ENCODE data around the gene MTMR4.

The MTMR4 gene

DNA sequence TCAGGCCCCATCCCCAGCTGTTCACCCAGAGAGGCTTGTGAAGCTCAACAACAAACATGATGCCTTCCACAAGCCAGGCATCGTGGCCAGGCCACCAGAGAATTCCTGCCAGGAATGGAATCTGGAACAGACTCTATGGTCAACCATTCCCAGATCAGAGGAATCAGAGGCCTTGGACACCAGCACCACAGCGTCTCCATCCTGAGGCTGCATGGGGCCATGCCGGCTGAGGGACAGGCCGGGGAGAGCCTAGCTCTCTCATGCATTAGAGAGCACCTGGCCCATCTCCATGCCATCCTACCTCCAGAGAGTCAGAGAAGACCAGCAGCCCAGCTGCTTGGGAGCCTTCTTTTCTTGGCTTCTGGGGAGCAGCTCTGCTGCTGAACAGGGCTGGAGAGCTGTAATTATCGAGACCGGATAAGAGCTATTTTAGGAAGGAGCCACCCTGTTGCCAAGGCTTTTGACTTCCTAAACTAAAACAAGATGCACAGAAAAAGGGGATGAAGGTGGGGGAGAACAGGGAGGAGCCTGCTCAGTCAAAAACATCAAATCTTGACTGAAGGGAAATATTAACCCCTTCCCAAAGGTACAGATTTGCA is 24.5 kb upstream of the MTMR4 start:
- Histone ChIP-seq H3K4me2 (ENCODE audit: low read length) (no peak overlapping the region), H3K4me1 (ENCODE audit: control insufficient read depth, low read length) (no peaks in the 10 kb centered on the region), H4K20me1 (ENCODE audit: control insufficient read depth, insufficient read depth, low read depth, low read length) (no peaks in the 10 kb centered on the region), H3K9me2 (replicated peaks; ENCODE audit: control insufficient read depth, low read length) (no peaks in the 10 kb centered on the region), H3F3A (ENCODE audit: control insufficient read depth, insufficient read depth) (no peaks in the 10 kb centered on the region), H3K36me3 (ENCODE audit: control insufficient read depth, low read length) (no peaks in the 10 kb centered on the region), H3K9me3 (ENCODE audit: control insufficient read depth, insufficient read depth, low read length) (no peaks in the 10 kb centered on the region), H3K27me3 (ENCODE audit: control insufficient read depth, low read length) (peaks cover 10% of the 10 kb centered on the region; the same call in 1 of the 2 replicates), H3K27ac (ENCODE audit: low read depth, low read length) (no peak overlapping the region), H3K79me2 (ENCODE audit: control insufficient read depth, low read length) (no peaks in the 10 kb centered on the region), H3K4me3 (ENCODE audit: low read length) (no peak overlapping the region)
- TF ChIP-seq, protein P1, sequence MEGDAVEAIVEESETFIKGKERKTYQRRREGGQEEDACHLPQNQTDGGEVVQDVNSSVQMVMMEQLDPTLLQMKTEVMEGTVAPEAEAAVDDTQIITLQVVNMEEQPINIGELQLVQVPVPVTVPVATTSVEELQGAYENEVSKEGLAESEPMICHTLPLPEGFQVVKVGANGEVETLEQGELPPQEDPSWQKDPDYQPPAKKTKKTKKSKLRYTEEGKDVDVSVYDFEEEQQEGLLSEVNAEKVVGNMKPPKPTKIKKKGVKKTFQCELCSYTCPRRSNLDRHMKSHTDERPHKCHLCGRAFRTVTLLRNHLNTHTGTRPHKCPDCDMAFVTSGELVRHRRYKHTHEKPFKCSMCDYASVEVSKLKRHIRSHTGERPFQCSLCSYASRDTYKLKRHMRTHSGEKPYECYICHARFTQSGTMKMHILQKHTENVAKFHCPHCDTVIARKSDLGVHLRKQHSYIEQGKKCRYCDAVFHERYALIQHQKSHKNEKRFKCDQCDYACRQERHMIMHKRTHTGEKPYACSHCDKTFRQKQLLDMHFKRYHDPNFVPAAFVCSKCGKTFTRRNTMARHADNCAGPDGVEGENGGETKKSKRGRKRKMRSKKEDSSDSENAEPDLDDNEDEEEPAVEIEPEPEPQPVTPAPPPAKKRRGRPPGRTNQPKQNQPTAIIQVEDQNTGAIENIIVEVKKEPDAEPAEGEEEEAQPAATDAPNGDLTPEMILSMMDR (IDR thresholded peaks at IDR 0.05; ENCODE audit: low read depth, low read length, poor library complexity, severe bottlenecking): no peak
- TF ChIP-seq EZH2phosphoT487 (IDR thresholded peaks at IDR 0.05; ENCODE audit: borderline replicate concordance, low read length): no peak

GRCh38 chr17:58537266-58537665 is 22.8 kb upstream of the MTMR4 start:
- no peak overlapping the region for H3K27ac ChIP-seq (ENCODE audit: low read depth, low read length)
- H3K4me3 ChIP-seq (ENCODE audit: low read length): no peak overlapping the region
- H3K27me3 ChIP-seq (ENCODE audit: control insufficient read depth, low read length): peaks cover 19% of the 10 kb centered on the region
- no peaks in the 10 kb centered on the region for H3K79me2 ChIP-seq (ENCODE audit: control insufficient read depth, low read length)
- H3F3A ChIP-seq (ENCODE audit: control insufficient read depth, insufficient read depth): no peaks in the 10 kb centered on the region
- H3K9me2 ChIP-seq (replicated peaks; ENCODE audit: control insufficient read depth, low read length): no peaks in the 10 kb centered on the region
- no peaks in the 10 kb centered on the region for H3K9me3 ChIP-seq (ENCODE audit: control insufficient read depth, insufficient read depth, low read length)
- no peaks in the 10 kb centered on the region for H3K36me3 ChIP-seq (ENCODE audit: control insufficient read depth, low read length)
- no peaks in the 10 kb centered on the region for H4K20me1 ChIP-seq (ENCODE audit: control insufficient read depth, insufficient read depth, low read depth, low read length)
- no peak for TF ChIP-seq EZH2phosphoT487 (IDR thresholded peaks at IDR 0.05; ENCODE audit: borderline replicate concordance, low read length)
- TF ChIP-seq, protein P1 (IDR thresholded peaks at IDR 0.05; ENCODE audit: low read depth, low read length, poor library complexity, severe bottlenecking): no peak
- no peak overlapping the region for H3K4me2 ChIP-seq (ENCODE audit: low read length)
- H3K4me1 ChIP-seq (ENCODE audit: control insufficient read depth, low read length): peaks cover 4% of the 10 kb centered on the region

DNA sequence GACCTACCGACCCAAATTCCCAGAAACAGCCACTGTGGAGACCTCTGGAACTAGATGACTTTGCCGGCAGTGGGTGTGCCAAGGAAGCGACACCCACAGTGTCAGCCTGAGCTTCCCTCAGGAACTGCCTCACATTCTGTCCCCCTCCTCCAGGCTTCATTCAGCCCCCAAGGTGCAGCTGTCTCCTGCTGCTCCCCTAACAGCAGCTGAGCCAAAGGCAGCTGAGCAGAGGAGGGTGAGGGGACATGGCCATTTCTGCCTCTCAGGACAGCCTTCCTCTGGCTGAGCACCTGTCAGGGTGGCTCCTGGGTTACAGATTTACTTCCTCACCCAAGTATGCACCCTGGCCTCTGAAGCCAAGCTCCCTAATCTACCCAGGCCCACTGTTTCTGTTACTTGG is 22.1 kb upstream of the MTMR4 start:
- no peaks in the 10 kb centered on the region for H3K79me2 ChIP-seq (ENCODE audit: control insufficient read depth, low read length)
- H3K27ac ChIP-seq (ENCODE audit: low read depth, low read length): no peak overlapping the region
- no peak overlapping the region for H3K4me3 ChIP-seq (ENCODE audit: low read length)
- no peaks in the 10 kb centered on the region for H4K20me1 ChIP-seq (ENCODE audit: control insufficient read depth, insufficient read depth, low read depth, low read length)
- no peak overlapping the region for H3K4me2 ChIP-seq (ENCODE audit: low read length)
- H3F3A ChIP-seq (ENCODE audit: control insufficient read depth, insufficient read depth): no peaks in the 10 kb centered on the region
- TF ChIP-seq, protein P1 (IDR thresholded peaks at IDR 0.05; ENCODE audit: low read depth, low read length, poor library complexity, severe bottlenecking): no peak
- no peak for TF ChIP-seq EZH2phosphoT487 (IDR thresholded peaks at IDR 0.05; ENCODE audit: borderline replicate concordance, low read length)
- H3K4me1 ChIP-seq (ENCODE audit: control insufficient read depth, low read length): peaks cover 9% of the 10 kb centered on the region
- no peaks in the 10 kb centered on the region for H3K9me3 ChIP-seq (ENCODE audit: control insufficient read depth, insufficient read depth, low read length)
- H3K9me2 ChIP-seq (replicated peaks; ENCODE audit: control insufficient read depth, low read length): no peaks in the 10 kb centered on the region
- peaks cover 24% of the 10 kb centered on the region for H3K27me3 ChIP-seq (ENCODE audit: control insufficient read depth, low read length)
- H3K36me3 ChIP-seq (ENCODE audit: control insufficient read depth, low read length): no peaks in the 10 kb centered on the region

Data from DOHH2 (cell line).